Measurements from ENCODE around the gene SEMA6A. TPM values are rescaled to one million over a fixed set of nuclear protein-coding genes. Genes with fewer than 3 reads are reported as not detected.

The SEMA6A gene
- total and polyA plus RNA-seq, 9 of the 15 experiments (the other 6 are each of a cell fraction or from before 2014, with no cell fraction given): 0.04 to 0.42 (median 0.18) TPM; not detected in 5

- ChIA-PET POLR2A (no interaction called here), CTCF (ENCODE audit: low intra/inter-chr PET ratio) (no interaction called here)
- H3K4me2 ChIP-seq (ENCODE audit: insufficient read depth, low read length): no peak overlapping the region
- H3K36me3 ChIP-seq (ENCODE audit: control insufficient read depth, insufficient read depth, low read length): no peaks in the 10 kb centered on the region
- no peak overlapping the region for H3K27ac ChIP-seq (ENCODE audit: extremely low read depth, low read depth, low read length)
- 0% methylated on average over 7 of the region's 7 CpGs for WGBS (ENCODE audit: insufficient coverage, low coverage, missing lambda C conversion rate)
- H3K4me3 ChIP-seq: no peak overlapping the region
- intact Hi-C loops (cut with micrococcal nuclease) (no loop called here), in situ Hi-C loops (cut with MboI) (no loop called here)
- no peak for DNase-seq (ENCODE audit: extremely low read depth in 1 of 4, low spot score in 3 of 4)
- FAIRE-seq: no peak
- no peaks in the 10 kb centered on the region for H4K20me1 ChIP-seq (replicated peaks; ENCODE audit: control insufficient read depth, insufficient read depth, low read length)
- H2AFZ ChIP-seq (ENCODE audit: low read depth, low read length): no peak overlapping the region
- TF ChIP-seq USF2 (CRISPR knock-in tag; IDR thresholded peaks at IDR 0.05) (no peak), SMARCE1 (IDR thresholded peaks at IDR 0.05) (no peak), MCM3 (IDR thresholded peaks at IDR 0.05) (no peak), FUS (optimal IDR thresholded peaks at IDR 0.05; ENCODE audit: low read depth, low read length) (no peak), MXI1 (IDR thresholded peaks at IDR 0.05; ENCODE audit: low read depth, low read length) (no peak), GMEB1 (CRISPR knock-in tag; IDR thresholded peaks at IDR 0.05) (no peak), SFPQ (IDR thresholded peaks at IDR 0.05; ENCODE audit: low read depth, low read length) (no peak), ZNF217 (CRISPR knock-in tag; IDR thresholded peaks at IDR 0.05) (no peak)
- H3K9me1 ChIP-seq (ENCODE audit: control insufficient read depth, insufficient read depth, low read length): no peaks in the 10 kb centered on the region
- no peaks in the 10 kb centered on the region for H3K79me2 ChIP-seq (ENCODE audit: control insufficient read depth, insufficient read depth, low read length)
- H3K27me3 ChIP-seq (ENCODE audit: control insufficient read depth in 2 of 2, insufficient read depth in 2 of 2, low read length in 2 of 2): no peaks in the 10 kb centered on the region; a peak in 2 of 5 replicates
- BruUV-seq (replicated peaks): no TSS peak
- no peak for ATAC-seq
- H3K4me1 ChIP-seq (replicated peaks in 1 of 2; ENCODE audit: control insufficient read depth in 2 of 2, insufficient read depth in 2 of 2, low read length in 2 of 2): no peaks in the 10 kb centered on the region; a peak in 1 of 5 replicates
- H3K9ac ChIP-seq (ENCODE audit: insufficient read depth in 1 of 2, low read depth in 2 of 2, low read length in 2 of 2): no peak overlapping the region
- no peaks in the 10 kb centered on the region for H3K9me3 ChIP-seq (replicated peaks; ENCODE audit: control insufficient read depth, insufficient read depth, low read depth, low read length)
These were observed 47.9 kb upstream of the SEMA6A start for GRCh38 chr5:116622375-116623050.

Measured in K562 (cell line).